ENCODE results near the gene JOSD1.

DNA sequence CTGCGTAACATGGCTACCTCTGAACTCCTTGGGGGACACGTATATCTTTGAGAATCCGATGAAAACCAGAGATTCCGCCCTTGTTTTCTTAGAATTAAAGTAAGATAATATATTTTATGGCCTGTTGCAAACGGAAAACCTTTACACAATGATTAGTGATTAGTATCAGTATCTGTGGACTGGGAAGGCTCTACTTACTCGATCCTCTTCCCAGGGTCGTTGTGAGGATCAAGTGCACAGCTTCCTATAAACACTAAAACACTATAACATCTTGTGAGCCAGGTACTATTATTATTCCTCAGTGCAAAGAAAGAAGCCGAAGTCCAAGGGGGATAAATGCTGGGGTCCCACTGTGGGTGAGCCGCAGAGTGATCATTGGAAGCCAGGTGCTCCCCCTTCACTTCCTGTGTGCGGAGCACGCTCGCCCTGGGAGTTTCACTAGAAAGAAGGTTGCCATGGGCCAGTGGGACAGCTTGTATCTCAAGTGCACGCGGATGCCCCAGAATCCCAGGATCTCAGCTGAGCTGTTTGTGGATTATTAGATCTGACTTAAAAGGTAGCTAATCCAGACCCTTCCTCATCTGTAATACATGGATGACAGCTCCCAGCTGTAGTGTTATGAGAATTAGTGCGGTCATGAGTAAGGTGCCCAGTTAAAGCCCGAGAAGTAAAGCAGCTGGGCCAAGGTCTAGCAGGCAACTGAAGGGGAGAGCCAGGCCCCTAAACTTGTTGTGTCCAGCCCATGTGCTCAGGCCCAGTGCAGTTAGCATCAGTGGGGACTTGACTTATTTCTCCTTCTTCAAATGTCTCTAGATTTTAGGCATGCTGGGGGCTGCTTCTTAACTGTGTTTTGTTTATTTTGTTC is 43.5 kb downstream of the JOSD1 start:
- TF ChIP-seq, protein P1, sequence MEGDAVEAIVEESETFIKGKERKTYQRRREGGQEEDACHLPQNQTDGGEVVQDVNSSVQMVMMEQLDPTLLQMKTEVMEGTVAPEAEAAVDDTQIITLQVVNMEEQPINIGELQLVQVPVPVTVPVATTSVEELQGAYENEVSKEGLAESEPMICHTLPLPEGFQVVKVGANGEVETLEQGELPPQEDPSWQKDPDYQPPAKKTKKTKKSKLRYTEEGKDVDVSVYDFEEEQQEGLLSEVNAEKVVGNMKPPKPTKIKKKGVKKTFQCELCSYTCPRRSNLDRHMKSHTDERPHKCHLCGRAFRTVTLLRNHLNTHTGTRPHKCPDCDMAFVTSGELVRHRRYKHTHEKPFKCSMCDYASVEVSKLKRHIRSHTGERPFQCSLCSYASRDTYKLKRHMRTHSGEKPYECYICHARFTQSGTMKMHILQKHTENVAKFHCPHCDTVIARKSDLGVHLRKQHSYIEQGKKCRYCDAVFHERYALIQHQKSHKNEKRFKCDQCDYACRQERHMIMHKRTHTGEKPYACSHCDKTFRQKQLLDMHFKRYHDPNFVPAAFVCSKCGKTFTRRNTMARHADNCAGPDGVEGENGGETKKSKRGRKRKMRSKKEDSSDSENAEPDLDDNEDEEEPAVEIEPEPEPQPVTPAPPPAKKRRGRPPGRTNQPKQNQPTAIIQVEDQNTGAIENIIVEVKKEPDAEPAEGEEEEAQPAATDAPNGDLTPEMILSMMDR (IDR thresholded peaks at IDR 0.05; ENCODE audit: borderline replicate concordance, extremely low read depth, low read length, poor library complexity, severe bottlenecking) = peak; percentile 1
- TF ChIP-seq EZH2 (IDR thresholded peaks at IDR 0.05; ENCODE audit: borderline replicate concordance, low read depth, low read length, severe bottlenecking) = no peak

Measured in DND-41 (cell line).